ENCODE results near the gene ELOB.

Gene ELOB

DNA sequence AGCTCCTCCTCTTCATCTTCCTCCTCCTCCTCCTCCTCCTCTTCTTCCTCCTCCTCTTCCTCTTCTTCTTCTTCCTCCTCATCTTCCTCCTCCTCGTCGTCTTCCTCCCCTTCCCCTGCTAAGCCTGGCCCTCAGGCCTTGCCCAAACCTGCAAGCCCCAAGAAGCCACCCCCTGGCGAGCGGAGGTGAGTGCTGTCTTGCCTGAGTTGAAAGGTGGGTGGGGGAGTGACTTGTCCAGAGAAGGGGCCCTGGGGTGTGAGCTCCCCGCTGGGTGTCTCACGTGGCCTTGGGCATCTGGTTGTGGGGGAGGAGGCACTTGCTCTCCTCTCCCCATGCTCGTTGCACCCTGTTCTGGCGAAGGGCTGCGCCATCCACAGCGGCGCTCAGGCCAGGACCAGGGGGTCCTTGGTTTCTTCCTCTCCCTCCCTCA, 8.0 kb downstream of the ELOB start:
- in situ Hi-C loops (cut with MboI; ENCODE audit: low sequenced_read_pairs): no loop called here

- in situ Hi-C loops (cut with MboI; ENCODE audit: low sequenced_read_pairs): no loop called here
These were observed 8.5 kb downstream of the ELOB start for GRCh38 chr16:2768403-2769089.

- in situ Hi-C loops (cut with MboI; ENCODE audit: low sequenced_read_pairs): no loop called here
These were observed 9.2 kb downstream of the ELOB start for GRCh38 chr16:2767891-2768290.

- in situ Hi-C loops (cut with MboI; ENCODE audit: low sequenced_read_pairs): no loop called here
These were observed 9.8 kb downstream of the ELOB start for GRCh38 chr16:2767140-2767731.

DNA sequence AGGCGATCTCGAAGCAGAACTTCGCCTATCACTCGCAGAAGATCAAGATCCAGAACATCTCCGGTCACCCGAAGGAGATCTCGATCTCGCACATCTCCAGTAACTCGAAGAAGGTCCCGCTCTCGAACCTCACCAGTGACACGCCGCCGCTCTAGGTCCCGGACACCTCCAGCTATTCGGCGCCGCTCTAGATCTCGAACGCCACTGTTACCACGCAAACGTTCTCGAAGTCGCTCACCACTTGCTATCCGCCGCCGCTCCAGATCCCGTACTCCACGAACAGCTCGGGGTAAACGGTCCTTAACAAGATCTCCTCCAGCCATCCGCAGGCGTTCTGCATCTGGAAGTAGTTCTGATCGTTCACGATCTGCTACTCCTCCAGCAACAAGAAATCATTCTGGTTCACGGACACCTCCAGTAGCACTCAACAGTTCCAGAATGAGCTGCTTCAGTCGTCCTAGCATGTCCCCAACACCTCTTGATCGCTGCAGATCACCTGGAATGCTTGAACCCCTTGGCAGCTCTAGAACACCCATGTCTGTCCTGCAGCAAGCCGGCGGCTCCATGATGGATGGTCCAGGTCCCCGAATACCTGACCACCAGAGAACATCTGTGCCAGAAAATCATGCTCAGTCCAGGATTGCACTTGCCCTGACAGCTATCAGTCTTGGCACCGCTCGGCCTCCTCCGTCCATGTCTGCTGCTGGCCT, 10.5 kb downstream of the ELOB start:
- in situ Hi-C loops (cut with MboI; ENCODE audit: low sequenced_read_pairs): no loop called here

GRCh38 chr16:2765462-2766404, 11.3 kb downstream of the ELOB start:
- in situ Hi-C loops (cut with MboI; ENCODE audit: low sequenced_read_pairs): no loop called here

DNA sequence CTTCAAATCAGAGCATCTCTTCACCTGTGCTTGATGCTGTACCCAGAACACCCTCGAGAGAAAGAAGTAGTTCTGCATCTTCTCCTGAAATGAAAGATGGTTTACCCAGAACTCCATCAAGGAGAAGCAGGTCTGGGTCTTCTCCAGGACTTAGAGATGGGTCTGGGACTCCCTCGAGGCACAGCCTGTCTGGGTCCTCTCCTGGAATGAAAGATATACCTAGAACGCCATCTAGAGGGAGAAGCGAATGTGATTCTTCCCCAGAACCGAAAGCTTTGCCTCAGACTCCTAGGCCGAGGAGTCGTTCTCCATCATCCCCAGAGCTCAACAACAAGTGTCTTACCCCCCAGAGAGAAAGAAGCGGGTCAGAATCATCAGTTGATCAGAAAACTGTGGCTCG, 12.4 kb downstream of the ELOB start:
- in situ Hi-C loops (cut with MboI; ENCODE audit: low sequenced_read_pairs): no loop called here

DNA sequence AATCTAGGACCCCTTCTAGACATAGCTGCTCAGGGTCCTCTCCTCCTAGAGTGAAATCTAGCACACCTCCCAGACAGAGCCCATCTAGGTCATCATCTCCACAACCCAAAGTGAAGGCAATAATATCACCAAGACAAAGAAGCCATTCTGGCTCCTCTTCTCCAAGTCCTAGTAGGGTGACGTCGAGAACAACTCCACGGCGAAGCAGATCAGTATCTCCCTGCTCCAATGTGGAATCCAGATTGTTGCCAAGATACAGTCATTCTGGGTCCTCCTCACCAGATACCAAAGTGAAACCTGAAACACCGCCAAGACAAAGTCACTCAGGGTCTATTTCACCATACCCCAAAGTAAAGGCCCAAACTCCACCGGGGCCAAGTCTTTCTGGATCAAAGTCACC, 13.9 kb downstream of the ELOB start:
- in situ Hi-C loops (cut with MboI; ENCODE audit: low sequenced_read_pairs): no loop called here

GRCh38 chr16:2762711-2763110, 14.4 kb downstream of the ELOB start:
- in situ Hi-C loops (cut with MboI; ENCODE audit: low sequenced_read_pairs): no loop called here

- in situ Hi-C loops (cut with MboI; ENCODE audit: low sequenced_read_pairs): no loop called here
These were observed 15.0 kb downstream of the ELOB start for GRCh38 chr16:2761886-2762583.

DNA sequence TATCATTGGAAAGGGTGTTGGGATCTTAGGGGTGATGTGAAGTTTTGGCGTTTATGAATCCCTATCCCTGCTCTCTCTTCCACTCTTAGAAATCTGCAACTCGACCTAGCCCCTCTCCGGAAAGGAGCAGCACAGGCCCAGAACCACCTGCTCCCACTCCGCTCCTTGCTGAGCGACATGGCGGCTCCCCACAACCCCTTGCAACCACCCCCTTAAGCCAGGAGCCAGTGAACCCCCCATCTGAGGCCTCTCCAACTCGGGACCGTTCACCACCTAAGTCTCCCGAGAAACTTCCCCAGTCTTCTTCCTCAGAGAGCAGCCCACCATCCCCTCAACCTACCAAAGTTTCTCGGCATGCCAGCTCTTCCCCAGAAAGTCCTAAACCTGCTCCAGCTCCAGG, 15.6 kb downstream of the ELOB start:
- in situ Hi-C loops (cut with MboI; ENCODE audit: low sequenced_read_pairs): no loop called here

- in situ Hi-C loops (cut with MboI; ENCODE audit: low sequenced_read_pairs): no loop called here
These were observed 19.7 kb downstream of the ELOB start for GRCh38 chr16:2757344-2757743.

GRCh38 chr16:2756288-2757015, 20.6 kb downstream of the ELOB start:
- in situ Hi-C loops (cut with MboI; ENCODE audit: low sequenced_read_pairs): no loop called here

DNA sequence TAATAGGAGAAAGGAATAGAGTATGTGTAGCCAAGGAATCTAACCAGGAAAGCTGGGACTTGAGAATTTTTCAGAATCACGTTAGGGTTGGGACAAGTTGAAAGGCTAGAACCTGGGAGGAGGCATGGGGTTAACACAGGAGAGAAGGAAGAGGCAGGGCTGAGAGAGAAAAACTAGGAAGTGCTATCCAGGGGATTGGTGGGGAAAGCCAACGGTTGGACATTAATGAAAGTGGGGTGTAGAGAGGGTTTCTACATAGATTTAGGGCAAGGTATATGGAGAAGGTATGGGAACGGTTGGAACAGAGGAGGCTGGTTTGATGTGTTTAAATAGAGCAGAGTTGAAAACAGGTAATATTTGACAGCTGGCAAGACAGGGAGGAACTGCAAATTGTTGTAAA, 21.9 kb downstream of the ELOB start:
- in situ Hi-C loops (cut with MboI; ENCODE audit: low sequenced_read_pairs): no loop called here

- in situ Hi-C loops (cut with MboI; ENCODE audit: low sequenced_read_pairs): no loop called here
These were observed 23.4 kb downstream of the ELOB start for GRCh38 chr16:2753733-2754020.

GRCh38 chr16:2752850-2753732, 24.0 kb downstream of the ELOB start:
- in situ Hi-C loops (cut with MboI; ENCODE audit: low sequenced_read_pairs): no loop called here

- in situ Hi-C loops (cut with MboI; ENCODE audit: low sequenced_read_pairs): no loop called here
These were observed 24.8 kb downstream of the ELOB start, which contains the start of gene SRRM2 for GRCh38 chr16:2752035-2752849. TSS of gene SRRM2 (plus strand) at chr16:2752638. CDS start at chr16:2756365, 3,727 bp downstream.

DNA sequence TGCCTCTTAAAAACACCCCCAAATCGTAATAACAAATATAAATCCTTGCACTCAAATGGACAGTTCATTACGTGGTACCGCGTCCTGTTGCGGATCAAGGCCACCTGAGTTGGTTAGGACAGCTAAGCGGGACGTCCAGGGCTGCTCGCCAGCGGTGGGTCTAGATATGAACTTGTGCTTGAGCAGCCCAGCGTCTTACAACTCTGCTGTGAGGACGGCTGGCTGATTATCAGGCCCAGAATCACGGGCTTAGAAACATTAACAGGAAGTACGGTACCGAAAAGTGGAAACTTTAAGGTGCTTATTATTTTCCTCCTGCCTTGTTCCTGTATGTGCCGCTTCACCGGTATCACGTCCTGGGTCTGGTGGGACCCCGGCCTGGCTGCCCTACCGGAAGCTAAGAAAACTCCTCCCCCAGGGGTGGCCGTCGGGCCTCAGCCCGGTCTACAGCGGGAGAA, 25.5 kb downstream of the ELOB start:
- in situ Hi-C loops (cut with MboI; ENCODE audit: low sequenced_read_pairs): no loop called here
